NCI-H2107 treated with DMSO at 0.1 percent for 48 hours (cell line): ENCODE measurements around the gene GPM6B.
A peak's percentile ranks its signal among the peaks of the same experiment; 100 is the strongest.

Source experiments
- DNase-seq: peaks from one replicate; lab custom pipeline; 2025; ENCODE audit not compliant: unreplicated experiment; lab: John Stamatoyannopoulos, UW

The GPM6B gene

DNA sequence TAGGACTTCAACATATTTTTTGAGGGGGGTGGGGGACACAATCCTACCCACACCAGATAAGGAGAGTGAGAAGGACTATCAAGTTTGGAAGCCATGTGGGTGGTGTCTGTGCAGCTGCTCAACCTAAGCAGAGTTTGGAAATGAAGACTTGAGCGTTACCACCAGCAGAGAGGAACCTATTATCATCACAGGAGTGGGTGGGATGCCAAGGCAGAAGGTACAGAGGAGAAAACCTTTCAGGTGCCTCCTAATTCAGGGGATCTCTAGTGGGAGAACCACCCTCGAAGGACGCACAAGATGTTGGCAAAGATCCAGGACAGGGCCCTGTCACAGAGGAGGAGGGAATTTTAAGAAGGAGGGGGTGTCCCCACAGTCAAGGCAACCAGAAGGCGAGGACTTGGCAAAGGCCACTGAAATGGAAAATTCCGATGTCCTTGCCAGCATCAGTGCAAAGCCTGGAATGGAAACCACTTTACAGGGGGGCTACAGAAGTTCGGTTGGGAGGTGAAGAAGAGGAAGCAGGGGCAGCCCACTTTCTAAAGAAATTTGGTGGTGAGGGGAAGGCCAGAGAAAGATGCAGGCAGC is 8.4 kb upstream of the GPM6B start:
- DNase-seq = no peak

DNA sequence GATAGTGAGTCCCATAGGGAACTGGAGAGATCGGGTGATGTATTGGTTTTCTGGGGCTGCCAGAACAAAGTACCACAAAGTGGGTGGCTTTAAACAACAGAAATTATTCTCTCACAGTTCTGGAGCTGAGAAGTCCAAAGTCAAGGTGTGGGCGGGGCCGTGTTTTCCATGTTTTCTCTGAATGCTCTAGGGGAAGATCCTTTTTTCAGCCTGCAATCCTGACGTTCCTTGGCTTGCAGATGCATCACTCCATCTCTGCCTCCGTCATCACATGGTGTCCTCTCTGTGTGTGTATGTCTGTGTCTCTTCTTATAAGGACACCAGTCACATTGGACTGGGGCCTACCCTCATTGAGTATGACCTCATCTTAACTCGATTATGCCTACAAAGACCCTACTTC is 7.9 kb upstream of the GPM6B start:
- DNase-seq = no peak

DNA sequence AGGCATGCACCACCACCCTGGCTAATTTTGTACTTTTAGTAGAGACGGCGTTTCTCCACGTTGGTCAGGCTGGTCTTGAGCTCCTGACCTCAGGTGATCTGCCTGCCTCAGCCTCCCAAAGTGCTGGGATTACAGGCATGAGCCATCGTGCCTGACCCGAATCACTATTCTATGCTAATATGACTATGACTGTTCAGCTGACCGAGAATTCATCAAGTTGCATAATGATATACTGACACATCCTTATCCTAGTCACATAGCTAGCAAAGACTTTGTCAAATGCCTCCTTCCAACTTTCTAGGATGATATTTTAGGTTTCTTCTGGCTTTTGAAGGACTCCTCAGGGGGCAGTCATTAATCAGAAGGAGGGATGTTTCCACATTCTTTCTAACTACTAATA is 4.8 kb upstream of the GPM6B start:
- no peak for DNase-seq

DNA sequence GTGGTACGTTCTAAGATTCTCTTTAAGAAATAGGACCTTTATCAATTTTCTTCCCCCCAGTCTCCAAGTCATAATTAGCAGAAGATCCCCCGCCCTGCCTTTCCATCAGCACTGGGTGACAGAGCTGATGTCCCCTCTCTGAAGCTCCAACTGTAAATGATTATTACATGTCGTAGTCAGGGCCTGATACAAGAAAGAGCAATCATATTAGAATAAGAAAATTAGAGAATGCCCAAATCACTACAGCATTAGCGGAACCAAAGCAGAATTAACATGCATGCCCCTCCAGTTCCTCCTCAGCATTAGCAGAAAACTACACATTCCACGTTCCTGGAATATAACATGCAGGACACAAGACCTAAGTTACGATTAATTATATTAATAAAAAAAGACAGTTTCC is 717 bp downstream of the GPM6B start:
- DNase-seq = no peak

DNA sequence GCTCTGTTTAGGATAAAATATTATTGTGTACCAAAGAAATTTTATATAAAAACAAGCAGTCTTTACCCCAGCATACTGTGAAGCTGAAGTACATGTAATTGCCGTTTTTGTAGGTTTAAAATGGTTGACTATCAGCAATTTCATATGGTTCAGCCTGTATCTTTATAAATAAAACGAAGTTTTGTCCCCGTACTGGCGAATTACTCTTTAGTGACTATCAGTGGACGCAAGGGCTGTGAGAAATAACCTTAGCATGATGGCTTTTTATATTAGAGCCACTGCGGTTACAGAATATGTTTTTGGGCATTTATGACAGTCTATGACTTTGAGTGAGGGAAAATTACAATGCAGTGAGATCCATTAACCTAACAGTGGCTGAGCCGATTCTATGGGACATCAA is 1.2 kb downstream of the GPM6B start:
- no peak for DNase-seq

DNA sequence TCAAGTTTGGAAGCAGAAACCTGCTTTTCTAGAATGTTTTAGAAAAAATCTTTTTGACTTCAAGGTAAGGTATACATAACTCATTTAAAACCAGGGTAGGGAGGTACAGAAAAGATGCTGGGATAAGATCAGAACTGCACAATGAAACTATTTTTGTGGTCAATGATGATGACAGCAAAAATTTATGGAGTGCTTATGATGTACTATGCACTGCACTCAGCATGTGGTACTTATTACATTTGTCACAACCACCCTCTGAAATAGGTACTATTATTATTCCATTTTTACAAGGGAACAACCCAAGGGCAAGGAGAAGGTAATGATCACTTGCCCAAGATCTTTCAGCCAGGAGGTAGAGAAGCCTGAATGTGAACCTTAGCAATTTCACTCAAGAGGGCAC is 8.0 kb downstream of the GPM6B start:
- no peak for DNase-seq

DNA sequence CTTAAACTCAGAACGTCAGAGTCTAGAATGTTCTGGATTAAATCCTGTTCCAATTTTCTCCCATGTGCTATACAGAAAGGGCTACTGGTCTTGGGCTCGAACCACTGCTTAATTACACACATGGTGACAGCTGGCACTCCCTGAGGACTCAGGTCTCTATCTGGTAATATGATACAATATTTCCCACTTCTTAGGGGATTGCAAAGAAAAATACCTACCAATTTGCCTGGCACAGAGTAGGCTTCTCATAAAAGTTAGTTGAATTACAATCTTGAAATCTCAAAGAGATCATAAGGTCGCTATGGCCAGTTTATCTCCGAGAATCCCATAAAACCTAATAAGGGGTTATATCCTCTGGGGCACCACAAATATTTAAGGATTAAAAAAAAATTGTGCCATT is 8.6 kb downstream of the GPM6B start:
- DNase-seq = no peak

DNA sequence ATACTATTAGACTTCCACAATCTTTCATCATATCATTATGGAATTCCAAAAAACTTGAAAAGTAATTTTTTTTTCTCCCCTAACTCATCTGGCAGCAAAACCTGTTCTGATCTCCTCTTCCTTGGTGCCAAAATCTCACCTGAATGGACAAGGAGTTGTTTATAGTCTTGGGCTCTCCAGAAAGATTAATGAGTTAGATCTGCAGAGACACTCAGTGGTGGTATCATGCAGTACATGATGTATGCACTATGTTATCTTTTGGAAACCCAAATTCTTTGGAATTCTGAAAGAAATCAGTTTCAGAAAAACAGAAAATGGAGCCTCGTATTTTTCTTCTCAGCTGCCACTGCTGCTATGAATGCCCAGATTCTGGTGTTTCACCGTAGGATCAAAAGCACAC is 11.7 kb downstream of the GPM6B start:
- DNase-seq = no peak

DNA sequence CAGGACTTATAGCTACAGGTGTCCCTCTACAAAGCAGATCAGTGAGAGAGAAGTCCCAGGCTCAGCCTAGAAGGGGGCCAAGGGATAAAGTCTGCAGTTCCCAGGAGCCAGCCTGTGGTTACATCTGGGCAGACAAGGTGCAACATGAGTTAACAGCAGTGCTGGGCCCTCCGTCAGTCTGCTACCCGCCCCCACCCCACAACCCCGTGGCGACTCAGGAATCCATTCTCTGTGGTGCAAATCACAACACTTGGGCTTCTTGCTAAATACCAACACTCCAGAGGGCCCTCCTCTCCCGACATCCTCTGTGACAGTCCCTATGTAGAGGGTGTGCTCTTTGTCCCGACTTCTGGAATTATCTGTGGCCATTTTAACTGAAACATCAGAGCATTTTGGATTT is 13.8 kb downstream of the GPM6B start:
- DNase-seq = no peak

DNA sequence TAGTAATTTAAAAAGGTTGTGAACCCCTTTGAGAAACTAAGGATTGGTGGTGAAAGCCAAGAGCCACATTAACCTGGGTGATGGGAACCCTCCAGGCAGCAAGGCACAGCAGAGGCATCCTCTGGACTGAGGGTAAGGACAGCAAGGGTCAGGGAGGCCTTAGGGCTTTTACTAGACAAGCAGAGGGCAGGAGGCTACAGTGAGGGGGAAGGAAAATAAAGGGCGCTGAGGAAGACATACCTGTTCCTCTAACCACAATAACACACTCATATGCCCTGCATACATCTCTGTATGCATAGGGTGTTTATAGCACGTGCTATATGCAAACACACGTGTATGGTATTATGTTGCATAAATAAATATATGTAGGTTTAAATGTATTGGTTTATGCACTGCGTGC is 18.7 kb downstream of the GPM6B start:
- no peak for DNase-seq

DNA sequence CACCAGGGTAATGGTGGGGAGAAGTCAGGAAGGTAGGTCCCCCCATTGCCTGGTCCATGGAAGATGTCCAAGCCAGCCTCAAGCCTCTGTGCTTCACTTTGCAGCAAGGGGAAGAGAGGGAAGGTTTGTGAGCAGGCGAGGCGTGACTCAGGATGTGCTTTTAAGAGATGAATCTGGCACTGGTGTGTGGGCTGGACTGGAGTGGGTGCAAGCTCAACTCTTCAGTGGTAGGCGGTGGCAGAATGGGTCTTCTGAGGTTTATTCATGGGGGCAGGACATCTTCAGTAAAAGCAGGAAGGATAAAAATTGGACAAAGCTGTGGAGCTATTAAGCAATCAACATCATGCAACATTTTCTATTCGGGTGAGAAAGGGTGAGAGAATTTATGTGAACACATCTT is 19.4 kb downstream of the GPM6B start:
- no peak for DNase-seq

DNA sequence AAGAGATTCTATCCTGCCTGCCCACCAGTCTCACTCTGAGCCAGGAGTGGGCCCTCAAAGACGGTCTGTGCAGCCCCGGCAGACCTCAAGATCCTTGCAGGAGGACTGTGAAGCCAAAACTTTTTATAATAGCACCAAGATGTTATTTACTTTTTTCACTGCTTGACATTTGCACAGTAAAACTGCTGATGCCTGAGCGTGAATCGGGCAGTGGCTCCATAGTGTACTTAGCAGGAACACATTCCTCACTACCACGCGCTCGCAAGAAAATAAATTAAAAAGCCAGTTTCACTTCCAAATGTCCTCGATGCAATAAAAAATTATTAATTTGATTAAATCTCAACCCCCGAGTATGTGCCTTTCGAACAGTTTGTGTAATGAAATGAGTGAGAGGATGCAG is 22.5 kb downstream of the GPM6B start:
- no peak for DNase-seq

DNA sequence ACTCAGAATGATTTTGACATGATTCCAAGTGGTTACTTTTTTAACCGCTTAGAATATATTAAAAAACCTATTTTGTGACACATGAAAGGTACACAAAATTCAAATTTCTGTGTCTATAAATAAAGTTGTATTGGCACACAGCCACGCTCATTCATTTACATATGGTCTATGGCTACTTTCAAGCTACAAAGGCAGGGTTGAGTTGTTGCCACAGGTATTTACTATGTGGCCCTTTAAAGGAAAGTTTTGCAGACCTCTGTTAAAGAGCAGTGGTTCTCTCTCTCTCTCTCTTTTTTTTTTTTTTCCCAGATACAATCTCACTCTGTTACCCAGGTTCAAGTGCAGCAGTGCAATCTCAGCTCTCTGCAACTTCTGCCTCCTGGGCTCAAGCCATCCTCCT is 23.0 kb downstream of the GPM6B start:
- no peak for DNase-seq

DNA sequence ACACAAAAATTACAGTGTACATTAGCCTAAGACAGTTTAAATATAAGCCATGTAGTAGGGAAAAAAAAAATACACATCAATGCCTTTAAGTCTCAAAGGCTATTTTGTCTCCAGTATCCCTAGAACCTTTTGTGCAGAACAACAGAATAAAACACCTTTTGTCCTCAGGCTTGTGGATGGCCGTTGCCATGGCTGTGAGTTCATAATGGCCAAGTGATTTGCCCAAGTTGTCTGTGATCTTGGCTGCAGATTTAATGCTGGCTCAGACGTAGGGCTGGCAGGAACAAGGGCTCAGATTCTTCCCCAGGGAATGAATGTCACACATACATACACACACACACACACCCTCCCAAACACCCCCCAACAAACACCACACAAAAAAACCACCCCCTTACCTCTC is 25.3 kb downstream of the GPM6B start:
- peak; percentile 4 for DNase-seq

DNA sequence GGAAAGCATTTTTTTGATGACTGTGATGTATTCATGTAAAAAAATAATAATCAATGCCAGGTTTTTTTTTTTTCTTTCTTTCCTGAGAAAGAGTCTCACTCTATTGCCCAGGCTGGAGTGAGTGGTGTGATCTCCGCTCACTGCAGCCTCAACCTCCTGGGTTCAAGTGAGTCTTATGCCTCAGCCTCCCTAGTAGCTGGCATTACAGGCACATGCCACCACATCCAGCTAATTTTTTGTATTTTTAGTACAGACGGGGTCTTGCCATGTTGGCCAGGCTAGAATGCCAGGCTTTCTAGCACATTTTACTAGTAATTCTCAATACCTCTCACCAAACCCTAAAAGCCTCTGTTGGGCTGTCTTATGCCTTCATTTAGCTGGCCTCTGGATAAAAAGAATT is 25.7 kb downstream of the GPM6B start:
- DNase-seq = no peak

DNA sequence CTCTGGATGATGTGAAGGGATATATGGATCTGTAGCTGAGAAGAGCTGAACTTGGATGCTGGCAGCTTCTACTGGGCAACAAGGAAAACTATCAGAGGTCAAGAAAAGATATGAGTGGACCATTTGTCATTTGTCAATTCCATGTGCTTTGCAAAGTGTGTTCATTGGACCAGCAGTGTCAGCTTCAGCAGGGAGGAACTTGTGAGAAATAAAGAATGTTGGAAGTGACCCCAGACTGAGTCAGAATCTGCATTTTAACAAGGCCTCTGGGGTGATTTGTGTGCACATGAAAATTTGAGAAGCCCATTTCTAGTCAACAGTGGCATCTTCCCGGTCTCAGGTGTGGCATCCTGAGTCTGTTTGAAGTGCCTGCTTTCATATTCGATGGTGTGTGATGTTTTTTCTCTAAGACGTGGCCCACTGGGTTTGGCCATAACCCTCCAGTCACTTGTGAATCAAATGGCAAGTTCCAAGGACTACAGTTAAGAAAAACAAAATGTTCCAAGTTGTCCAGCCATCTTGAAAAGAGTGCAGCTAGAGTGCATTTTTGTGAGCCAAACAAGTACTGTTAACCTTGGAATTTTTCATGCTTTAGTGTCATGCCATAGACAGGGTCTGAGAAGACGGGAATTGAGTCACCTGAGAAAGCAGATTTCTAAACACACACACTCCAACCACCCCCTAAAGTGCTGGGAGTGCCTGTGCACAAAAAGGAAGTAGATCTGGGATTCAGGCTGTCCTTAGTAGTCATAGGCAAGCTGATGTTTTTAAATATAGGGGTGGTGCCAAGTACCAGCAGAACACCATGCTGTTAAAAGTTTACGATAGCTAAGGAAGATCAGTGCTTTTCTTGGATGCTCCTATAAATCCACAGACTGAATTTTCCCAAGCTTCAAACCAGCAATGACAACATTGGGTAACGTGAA is 26.4 kb downstream of the GPM6B start:
- no peak for DNase-seq

DNA sequence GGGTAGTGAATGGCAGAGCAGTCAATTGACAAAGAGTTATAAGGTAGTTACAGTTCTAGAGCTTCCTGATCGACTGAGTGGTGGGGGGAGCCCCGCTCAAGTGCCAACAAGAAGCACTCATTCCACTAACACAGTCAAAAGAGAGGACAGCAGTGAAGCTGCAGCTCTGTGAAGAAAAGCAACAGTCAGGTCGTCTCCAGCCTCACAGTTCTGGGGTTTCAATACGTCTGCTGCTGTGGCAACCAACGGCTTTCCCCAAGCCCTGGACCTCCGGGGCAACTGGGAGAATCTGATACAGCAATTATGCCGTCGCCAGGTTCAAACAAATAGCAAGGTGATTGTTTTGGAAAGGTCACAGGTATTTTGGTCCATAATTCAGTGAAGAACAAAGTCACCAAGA is 30.8 kb downstream of the GPM6B start:
- peak; percentile 73 for DNase-seq

DNA sequence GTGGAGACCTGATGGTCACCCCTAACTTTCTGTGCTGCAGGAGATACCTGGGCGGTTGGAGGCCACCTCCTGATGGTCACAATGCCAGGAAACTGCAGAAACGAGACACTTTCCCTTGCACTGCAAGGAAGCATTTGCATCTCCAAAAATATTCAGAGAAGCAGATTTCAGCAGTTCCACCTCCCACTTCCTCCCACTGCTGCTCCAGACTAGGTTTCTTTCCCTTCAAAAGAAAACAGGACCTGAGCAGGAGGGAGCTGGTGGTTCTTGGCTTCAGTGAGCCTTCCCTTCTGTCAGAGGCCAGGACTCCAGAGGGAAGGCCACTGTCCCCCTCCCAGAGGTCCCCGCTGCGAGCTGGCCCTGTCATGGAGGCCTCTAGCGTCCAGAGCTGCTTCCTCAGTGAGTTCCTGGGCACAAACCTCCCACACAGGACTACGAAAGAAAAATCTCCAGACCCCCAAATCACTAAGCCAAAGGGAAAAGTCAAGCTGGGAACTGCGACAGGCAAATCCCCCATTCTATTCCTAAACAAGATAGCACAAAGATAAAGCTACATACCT is 35.9 kb downstream of the GPM6B start:
- no peak for DNase-seq

DNA sequence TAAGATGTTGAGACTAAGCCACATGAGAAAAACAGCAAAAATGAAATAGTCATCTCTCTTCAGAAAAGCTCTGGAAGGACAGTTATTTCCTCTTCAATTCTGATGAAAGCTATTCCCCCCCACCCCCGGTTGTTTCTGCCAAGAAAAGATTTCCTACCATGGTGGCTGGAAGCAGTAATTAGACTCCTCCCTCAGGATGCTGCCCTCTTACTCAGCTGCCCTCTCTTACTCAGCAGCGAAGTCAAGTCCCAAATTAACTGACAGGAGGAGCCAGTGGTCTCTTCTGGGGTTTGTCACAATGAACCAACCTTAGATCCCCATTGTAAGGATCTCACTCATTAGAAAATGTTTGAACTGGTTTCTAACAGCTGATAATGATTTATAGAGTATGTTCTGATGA is 38.0 kb downstream of the GPM6B start:
- DNase-seq = no peak

DNA sequence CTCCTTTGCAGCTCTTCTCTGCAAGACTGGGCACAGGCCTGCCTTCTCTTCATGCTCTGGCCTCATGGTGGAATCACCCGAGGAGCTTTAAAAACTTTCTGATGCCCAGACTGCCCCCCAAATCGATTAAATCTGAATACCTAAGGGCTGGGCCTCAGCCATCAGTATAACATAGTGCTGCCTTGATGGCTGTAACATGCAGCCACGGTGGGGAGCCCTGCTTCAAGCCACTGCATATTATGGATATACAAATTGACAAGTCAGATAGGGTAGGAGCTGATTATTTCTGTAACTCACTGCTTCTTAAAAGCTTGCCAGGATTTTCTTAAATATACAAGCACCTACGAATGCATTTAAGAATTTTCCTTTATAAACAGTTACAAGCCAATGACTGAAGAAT is 40.5 kb downstream of the GPM6B start:
- no peak for DNase-seq

DNA sequence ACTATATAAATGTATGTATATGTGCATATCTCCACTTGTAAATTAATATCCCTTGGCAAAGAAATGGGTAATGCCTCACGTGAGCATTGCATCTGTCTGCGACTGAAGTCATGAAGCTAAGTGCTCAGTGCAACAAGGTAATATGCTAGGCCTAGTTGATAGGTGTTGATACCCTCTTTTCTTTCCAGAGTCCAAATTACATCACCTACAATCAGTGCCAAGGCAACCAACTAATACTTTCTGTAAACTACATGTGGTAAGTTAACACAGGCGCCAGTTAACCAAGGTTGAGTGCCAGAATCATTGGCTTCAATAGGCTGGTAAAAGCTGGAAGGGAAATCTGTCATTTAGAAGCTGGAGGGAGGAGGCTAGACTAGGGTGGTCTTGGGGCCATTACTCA is 41.1 kb downstream of the GPM6B start:
- DNase-seq = no peak

DNA sequence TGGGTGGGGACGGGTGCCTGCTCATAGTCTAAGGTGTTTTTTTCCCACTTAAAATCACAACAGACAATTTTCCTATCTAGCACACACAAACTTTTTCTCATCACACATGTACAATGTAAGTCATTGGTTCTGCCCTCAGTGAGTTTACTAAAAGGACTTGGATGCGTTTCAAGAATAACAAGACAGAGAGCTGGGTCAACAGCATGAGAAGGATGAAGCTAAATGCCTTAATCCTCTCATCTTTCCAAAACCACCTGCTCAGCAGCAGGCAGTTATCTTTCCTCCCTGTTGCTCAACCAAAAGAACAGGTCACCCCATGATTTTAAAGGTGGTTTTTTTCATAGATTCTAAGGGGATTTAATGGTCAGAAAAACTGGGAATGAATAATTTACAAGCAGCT is 42.2 kb downstream of the GPM6B start:
- DNase-seq = no peak
